Stimulated activated CD8-positive, alpha-beta memory T cell treated with anti-CD3 and anti-CD28 coated beads, Interleukin-15, amount 100 ng/mL, for 24 hours (primary cell): ENCODE data around the gene SWI5.
"Not testable (repeated sequence)": the region's sequence is repeated elsewhere in the genome, so short reads cannot be mapped to it uniquely, and the experiment has no call there.

Experiments
- DNase-seq: peaks from one replicate; pipeline ENCODE4 v3.0.0-alpha.2; 2020; ENCODE audit warnings: low read depth

SWI5 gene

DNA sequence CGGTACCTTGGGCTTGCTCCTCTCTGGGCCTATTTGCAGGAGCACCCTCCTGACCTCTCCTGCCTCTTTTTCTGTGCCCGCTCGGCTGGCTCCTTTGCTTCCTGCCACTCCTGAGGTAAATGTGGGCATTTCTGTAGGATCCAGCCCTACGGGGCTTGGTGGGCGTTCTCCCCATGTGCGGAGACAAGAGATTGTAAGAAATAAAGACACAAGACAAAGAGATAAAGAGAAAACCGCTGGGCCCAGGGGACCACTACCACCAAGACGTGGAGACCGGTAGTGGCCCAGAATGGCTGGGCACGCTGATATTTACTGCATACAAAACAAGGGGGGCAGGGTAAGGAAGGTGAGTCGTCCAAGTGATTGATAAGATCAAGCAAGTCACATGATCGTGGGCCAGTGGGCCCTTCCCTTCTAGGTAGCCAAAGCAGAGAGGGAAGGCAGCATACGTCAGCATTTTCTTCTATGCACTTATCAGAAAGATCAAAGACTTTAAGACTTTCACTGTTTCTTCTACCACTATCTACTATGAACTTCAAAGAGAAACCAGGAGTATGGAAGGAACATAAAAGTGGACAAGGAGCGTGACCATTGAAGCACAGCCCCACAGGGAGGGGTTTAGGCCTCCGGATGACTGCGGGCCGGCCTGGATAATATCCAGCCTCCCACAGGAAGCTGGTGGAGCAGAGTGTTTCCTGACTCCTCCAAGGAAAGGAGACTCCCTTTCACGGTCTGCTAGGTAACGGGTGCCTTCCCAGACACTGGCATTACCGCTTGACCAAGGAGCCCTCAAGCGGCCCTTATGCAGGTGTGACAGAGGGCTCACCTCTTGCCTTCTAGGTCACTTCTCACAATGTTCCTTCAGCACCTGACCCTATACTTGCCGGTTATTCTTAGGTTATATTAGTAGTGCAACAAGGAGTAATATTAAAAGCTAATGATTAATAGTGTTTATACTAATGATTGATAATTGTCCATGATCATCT is 3.3 kb downstream of the SWI5 start:
- not testable (repeated sequence) for DNase-seq

DNA sequence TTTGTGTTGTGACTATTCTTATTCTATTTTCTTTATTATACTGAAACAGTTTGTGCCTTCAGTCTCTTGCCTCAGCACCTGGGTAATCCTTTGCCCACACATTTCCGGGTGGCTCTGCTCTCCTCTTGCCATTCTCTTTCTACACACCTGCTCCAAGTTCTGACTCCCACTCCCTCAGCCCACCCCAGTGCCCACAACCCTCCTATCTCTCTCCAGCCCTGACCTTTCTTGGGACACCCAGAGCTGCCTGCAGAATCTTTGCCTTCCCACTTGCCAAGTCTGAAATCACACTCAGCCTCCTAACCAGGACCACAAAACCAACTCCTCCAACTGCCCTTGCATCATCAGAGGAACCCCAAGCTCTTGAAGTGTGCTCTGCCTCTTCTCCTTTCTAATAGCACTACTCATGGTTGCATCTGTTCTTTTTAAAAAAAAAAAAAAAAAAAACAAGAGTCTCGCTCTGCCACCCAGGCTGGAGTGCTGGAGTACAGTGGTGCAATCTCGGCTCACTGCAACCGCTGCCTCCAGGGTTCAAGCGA is 4.1 kb downstream of the SWI5 start:
- DNase-seq: no peak

GRCh38 chr9:128282500-128282899 is 6.4 kb downstream of the SWI5 start:
- no peak for DNase-seq

- no peak for DNase-seq
These were observed 9.1 kb downstream of the SWI5 start for GRCh38 chr9:128285033-128285784.

DNA sequence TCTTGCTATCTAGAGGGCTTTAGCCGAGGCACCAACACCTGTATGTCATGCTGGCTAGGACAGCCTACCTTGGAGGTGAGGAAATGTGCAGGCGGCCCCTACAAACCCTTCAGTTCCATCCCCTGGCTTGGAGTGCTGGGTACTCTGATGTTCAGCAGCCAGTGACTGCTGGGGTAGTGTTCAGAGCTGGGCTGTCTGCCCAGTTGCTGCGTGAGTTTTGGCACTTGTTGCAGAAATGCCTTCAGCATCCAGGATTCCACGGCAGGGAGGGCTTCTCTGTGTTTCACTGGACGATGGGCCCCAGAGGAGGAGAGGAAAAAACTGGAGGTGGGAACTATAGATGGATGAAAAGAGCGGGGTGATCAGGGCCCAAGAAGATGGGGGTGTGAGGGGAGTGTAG is 10.4 kb downstream of the SWI5 start:
- DNase-seq: no peak

GRCh38 chr9:128288273-128289004 is 12.4 kb downstream of the SWI5 start:
- no peak for DNase-seq

- DNase-seq: no peak
These were observed 15.9 kb downstream of the SWI5 start for GRCh38 chr9:128292009-128292408.

GRCh38 chr9:128293091-128293490 is 17.0 kb downstream of the SWI5 start:
- no peak for DNase-seq

DNA sequence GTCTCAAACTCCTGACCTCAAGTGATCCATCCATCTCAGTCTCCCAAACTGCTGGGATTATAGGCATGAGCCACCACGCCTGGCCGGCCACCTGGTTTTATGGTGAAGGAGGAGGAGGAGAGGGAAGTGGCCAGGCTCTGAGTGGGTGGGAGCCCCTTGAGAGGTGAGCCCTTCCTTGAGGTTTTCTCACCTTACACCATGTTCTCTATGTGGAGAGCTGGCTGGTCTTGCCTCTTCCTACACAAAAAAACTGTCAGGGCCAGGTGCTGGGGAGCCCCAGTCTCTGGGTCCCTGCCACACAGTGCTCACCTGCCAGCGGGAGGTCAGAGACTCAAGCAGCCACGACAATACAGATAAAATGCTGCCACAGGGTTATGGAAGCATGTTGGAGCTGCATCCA is 18.1 kb downstream of the SWI5 start:
- no peak for DNase-seq

GRCh38 chr9:128296340-128297220 is 20.5 kb downstream of the SWI5 start:
- DNase-seq: no peak

- no peak for DNase-seq
These were observed 21.2 kb downstream of the SWI5 start for GRCh38 chr9:128297221-128297773.

DNA sequence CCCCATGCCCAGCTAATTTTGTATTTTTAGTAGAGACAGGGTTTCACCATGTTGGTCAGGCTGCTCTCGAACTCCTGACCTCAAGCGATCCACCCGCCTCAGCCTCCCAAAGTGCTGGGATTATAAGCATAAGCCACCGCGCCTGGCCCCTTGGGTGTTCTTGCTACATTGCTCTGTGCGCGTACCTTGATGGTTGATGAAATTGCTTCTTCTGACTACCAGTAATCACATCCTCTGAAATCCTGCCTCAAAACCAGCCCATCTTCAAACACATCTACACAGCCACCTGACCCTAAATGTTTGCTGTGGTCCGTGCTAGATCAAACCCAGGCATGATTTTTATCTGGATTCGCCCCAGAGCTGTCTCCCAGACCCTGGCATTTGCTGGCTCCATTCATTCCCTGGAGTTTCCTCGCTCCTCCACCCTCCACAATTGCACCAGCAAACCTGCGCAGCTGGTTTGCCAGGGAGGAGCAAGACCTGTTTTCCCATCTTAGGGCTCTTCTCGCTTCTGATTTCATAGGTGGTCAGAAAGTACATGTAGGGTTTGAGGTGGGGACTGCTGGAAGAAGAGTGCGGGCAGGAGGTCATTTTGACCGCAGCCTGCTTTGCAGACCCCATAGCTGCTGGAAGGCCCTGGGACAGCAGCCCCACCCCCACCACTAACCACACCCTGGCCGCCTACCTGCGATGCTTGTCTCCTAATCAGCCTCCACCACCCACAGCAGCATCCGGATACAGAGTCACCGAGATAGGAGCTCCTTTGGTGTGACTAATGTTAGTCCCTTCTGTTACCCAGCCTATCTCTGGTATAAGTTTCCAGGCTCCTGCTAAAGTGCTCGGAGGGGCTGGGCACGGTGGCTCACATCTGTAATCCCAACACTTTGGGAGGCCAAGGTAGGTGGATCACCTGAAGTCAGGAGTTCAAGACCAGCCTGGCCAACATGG is 22.7 kb downstream of the SWI5 start:
- DNase-seq: no peak

DNA sequence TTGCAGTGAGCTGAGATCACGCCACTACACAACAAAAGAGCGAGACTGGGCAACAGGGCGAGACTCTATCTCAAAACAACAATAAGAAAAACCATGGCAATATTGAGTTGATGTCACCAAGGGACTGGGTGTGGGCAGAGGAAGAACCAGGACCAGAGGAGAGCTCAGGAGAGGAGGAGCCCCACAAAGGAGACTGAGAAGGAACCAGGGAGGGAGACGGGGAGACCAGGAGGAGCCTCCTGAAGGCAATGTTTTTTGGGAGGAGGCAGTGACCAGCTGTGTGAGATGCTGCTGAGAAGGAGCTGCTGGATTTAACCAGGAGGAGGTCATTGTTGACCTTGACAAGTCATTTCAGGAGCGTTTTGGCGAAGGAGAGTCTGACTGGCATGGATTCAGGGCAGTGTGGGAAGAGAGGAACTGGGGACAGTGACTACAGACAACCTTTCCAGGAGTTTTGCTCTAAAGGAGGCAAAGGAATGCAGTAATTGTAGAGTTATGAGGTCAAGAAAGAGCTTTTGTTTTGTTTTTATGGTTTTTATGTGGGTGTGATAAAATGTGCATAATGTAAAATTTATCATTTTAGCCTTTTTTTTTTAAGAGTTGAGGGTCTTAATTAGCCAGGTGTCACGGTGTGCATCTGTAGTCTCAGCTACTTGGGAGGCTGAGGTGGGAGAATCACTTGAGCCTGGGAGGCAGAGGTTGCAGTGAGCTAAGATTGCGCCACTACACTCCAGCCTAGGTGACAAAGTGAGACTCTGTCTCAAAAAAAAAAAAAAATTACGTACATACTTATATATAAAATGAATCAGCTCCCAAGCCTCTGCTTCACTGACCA is 28.3 kb downstream of the SWI5 start:
- DNase-seq: no peak

- no peak for DNase-seq
These were observed 28.9 kb downstream of the SWI5 start for GRCh38 chr9:128304971-128305288.

DNA sequence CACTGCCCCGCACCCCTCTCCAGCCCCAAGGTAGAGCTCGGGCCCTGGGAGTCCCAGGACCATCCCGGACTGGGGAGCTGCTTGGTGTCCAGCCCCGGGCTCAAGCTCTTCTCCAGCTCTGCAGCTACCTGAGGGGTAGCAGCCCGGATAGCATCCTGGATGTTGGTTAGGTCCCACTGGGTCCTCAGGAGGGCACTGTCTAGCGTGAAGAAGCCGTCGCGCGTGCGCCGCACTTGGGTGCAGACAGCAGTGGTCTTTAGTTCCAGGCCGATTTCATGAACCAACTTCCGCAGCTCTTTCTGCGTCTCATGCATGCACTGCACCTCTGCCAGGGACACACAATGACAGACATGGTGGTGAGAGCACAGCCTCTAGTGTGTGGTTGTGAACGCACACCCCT is 33.5 kb downstream of the SWI5 start:
- no peak for DNase-seq

- no peak for DNase-seq
These were observed 34.4 kb downstream of the SWI5 start for GRCh38 chr9:128310461-128310860.

DNA sequence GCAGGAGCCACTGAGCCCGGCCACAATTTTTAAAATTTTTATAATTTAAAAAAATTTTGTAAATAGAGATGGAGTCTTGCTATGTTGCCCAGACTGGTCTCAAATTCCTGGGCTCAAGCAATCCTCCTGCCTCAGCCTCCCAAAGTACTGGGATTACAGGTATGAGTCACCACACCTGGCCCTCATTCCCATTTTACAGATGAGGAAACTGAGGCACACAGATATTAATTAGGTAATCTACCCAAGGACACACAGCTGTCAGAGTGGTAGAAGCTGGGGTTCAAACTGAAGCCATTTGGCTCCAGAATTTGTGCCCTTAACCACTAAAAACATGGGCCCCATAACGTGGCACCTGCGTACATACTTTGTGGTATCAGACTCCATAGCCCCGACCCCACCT is 38.6 kb downstream of the SWI5 start:
- no peak for DNase-seq

DNA sequence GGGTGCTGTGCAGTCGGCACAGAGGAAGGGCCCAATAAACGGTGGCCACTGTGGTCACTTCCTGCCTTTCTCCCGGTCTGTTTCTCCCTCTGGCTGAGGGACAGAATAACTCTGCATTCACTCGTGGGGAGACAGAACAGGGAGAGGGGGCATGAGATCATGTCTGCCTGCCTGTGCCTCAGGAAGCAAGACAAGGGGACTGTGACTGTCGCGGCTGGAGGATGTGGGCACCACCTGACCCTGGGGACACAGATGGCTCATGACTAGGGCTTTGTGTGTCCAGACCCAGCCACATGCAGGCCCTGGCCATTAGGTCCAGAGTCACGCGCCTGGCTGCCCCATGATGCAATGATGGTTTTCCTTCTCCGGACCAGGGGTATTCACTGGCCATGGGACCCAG is 40.3 kb downstream of the SWI5 start:
- DNase-seq: no peak

GRCh38 chr9:128317629-128318028 is 41.6 kb downstream of the SWI5 start:
- DNase-seq: no peak
